Stimulated activated CD8-positive, alpha-beta memory T cell treated with anti-CD3 and anti-CD28 coated beads, Interleukin-4, amount 100 ng/mL, for 4 hours (primary cell): ENCODE data around the gene ORAI2.
"Not testable (repeated sequence)": the region's sequence is repeated elsewhere in the genome, so short reads cannot be mapped to it uniquely, and the experiment has no call there.

Experiments used
- DNase-seq, 2 donors: peaks; one replicate each; pipeline ENCODE4 v3.0.0-alpha.2; 2020; ENCODE audit warnings: low read depth in 2 of 2, low spot score in 1 of 2

ORAI2 gene

GRCh38 chr7:102494473-102495149, 61.2 kb downstream of the ORAI2 start:
- not testable (repeated sequence) for DNase-seq

- DNase-seq = not testable (repeated sequence)
These were observed 63.5 kb downstream of the ORAI2 start for GRCh38 chr7:102496861-102497260.

GRCh38 chr7:102497308-102497707, 63.9 kb downstream of the ORAI2 start:
- not testable (repeated sequence) for DNase-seq

- not testable (repeated sequence) for DNase-seq
These were observed 64.9 kb downstream of the ORAI2 start for GRCh38 chr7:102498321-102498720.

- not testable (repeated sequence) for DNase-seq
These were observed 69.8 kb downstream of the ORAI2 start for GRCh38 chr7:102503141-102503540.

GRCh38 chr7:102505298-102506185, 72.2 kb downstream of the ORAI2 start:
- DNase-seq = not testable (repeated sequence)
